GM19043 (cell line): Measurements from ENCODE around the gene KIF25.
"Not testable (repeated sequence)": the region's sequence is repeated elsewhere in the genome, so short reads cannot be mapped to it uniquely, and the experiment has no call there.

Experiments used
- ATAC-seq: cut with Tn5 transposase; IDR thresholded peaks from one replicate; pipeline ENCODE4 v1.9.1; 2021; ENCODE audit warnings: low read depth; ENCODE audit not compliant: unreplicated experiment

The KIF25 gene

DNA sequence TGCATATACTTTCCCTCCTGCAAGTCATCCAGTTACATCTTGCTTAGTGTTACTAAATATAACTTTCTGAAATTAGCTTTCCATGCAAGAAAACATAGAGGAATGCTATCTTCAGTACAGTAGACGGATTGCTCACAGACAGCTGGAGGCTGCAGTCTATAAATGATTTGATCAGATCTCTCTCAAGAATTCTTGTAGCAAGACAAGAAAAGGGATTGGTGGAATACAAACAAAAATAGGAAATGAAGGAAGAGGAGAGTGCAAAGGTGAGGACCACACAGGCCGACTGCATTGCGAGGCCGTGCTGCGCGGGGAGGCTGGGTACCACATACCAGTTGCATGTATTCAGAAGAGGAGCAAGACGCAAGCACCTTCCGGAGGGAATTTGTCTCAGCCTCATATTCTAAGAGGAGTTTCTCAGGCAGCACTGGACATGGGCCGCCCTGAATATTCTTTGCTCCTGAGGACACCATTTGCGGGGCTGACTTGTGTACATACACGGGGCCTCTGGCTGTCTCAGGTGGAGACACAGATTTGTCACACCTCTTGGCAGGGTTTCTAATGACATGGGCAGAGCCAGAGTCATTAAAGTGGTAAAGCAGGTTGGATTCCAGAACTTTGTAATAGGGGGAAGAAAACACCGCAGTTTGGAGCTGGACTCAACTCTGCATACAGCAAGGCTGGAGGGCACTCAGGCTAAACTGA is 22.7 kb upstream of the KIF25 start:
- no peak for ATAC-seq

DNA sequence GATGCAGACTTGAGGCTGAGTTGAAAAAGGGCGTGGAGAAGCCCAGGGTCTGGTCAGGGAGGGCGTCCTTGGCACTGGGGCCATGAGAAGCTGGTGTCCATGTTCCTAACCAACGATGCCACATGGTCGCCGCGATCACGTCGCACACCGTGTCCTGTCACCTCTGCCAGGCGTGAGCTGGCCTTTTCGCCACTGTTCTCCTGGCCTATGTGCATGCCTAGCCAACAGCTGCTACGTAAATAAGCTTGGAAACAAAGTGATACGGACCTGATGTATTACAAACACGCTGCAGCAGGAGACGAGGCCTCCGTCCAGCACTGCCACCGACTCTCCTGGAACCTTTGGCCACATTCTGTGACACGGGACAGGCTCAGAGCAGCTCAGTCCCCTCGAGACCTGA is 22.0 kb upstream of the KIF25 start:
- ATAC-seq, result no peak

DNA sequence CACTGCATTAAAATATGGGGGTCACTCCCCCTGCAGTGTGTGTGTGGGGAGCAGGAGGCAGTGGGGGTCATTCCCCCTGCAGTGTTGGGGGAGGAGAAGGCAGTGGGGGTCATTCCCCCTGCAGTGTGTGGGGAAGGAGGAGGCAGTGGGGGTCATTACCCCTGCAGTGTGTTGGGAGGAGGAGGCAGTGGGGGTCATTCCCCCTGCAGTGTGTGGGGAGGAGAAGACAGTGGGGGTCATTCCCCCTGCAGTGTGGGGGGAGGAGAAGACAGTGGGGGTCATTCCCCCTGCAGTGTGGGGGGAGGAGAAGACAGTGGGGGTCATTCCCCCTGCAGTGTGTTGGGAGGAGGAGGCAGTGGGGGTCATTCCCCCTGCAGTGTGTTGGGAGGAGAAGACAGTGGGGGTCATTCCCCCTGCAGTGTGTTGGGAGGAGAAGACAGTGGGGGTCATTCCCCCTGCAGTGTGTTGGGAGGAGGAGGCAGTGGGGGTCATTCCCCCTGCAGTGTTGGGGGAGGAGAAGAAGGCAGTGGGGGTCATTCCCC is 21.3 kb upstream of the KIF25 start:
- ATAC-seq, result not testable (repeated sequence)

DNA sequence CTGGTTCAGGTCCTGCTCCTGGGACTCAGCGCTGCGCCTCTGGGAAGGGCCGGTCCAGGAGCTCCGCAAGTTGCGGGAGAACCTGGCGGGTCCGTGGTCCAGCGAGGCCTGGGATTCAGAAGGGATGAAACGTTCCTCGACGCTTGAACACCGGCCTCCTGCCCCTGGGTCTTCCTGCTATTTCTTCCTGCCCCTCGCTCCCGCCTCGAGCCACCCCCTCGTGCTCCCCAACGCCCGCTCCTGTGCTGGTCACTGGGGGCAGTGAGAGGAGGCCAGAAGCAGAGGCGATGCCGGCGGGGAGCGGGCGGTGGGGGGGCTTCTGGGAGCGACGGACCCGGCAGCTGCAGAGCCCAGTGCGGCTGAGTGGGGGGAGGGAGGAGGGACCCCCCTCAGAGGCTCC is 20.8 kb upstream of the KIF25 start:
- no peak for ATAC-seq

DNA sequence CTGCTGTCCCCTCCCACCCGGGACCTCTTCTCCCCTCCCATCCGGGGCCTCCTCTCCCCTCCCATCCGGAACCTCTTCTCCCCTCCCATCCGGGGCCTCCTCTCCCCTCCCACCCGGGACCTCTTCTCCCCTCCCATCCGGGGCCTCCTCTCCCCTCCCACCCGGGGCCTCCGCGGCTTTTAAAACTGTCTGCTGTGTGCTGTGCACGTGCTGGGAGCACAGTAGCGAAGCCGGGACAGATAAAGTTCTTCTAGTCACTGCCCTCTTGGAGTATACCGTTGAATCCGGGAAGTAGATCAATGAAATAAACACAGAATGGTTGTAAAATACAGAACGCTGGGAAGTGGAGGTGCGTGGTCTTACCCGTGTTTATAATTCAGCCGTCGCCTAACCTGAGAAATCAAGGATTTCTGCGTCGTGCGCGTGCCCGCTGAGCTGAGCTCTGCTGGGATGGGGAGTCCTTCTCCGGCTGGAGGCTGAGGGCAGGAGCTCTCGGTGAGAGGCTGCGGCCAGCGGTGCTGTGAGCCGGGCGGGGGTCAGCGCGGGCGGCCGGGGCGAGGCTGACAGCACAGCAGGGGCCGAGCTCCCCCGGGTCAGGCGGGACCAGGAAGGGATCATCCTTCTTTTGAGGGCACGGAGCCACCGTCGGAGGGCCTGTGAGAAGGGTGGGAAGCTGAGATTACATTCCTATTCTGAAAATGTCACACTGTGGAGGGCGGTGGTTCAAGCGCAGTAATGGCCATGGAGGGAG is 19.6 kb upstream of the KIF25 start:
- no peak for ATAC-seq

DNA sequence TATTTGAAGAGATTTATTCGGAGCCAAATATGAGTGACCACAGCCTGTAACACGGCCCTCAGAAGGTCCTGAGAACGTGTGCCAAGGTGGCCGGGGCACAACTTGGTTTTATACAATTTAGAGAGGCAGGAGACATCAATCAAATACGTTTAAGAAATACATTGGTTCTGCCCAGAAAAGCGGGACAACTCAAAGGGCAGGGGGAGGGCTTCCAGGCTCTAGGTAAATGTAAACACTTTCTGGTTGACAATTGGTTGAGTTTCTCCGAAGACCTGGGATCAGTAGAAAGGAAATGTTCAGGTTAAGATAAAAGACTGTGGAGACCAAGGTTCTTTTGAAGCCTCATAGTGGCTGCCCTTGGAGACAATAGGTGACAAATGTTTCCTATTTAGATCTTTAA is 18.9 kb upstream of the KIF25 start:
- no peak for ATAC-seq

DNA sequence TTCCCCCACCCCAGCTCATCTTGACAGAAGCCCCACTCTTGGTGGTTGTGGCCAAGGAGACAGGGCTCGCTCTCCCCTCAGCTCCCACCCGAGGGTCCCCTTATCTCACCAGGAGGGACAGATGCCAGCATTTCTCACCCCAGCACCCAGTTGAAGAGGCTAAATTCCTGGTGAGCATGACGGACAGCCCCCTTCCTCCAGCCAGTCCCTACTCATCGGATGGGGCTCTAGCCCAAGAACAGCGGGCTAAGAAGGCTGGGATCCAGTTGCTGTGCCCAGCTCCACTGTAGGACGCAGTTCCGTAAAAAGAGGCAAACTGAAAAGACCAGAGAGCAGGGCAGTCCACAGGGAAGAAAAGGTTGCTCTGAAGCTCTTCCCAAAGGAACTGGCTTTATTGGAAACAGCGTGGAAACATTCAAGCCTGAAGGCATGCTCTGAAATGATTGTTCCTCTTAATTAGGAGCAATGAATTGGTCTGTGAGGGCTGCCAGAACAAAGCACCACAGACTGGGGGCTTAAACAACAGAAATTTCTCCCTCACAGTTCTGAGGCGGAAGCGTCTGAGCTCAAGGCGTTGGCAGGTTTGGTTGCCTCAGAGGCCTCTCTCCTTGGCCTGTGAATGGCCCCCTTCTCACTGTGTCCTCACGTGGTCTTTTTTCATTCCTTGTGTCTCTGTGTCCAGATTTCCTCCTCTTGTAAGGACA is 17.9 kb upstream of the KIF25 start:
- no peak for ATAC-seq

DNA sequence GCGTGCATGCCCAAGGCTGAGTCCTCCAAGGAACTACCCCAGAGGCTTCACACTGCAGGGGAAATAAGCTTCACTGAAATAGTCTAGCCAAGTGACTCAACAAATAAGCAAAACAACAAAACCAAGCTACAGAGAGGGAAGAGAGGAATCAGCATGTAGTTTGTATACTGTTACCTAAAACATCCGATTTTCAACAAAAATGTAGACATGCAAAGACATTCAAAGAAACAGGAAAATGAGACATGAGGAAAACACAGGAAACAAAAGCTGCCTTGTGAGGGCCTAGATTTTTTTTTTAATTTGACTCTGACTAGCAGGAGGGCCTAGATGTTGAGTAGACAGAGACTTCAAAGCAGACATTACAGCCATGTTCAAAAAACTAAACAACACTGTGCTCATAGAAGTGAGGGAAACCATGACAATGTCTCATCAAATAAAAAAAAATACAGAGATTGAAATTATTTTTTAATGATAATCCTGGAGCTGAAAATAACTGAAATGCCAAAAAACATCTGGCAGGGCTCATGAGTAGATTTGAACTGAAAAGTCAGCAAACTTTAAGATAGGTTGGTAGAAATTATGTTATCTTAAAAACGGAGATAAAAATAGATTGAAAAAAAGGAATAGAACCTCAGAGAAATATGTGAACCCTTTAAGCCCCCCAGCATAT is 16.4 kb upstream of the KIF25 start:
- no peak for ATAC-seq

DNA sequence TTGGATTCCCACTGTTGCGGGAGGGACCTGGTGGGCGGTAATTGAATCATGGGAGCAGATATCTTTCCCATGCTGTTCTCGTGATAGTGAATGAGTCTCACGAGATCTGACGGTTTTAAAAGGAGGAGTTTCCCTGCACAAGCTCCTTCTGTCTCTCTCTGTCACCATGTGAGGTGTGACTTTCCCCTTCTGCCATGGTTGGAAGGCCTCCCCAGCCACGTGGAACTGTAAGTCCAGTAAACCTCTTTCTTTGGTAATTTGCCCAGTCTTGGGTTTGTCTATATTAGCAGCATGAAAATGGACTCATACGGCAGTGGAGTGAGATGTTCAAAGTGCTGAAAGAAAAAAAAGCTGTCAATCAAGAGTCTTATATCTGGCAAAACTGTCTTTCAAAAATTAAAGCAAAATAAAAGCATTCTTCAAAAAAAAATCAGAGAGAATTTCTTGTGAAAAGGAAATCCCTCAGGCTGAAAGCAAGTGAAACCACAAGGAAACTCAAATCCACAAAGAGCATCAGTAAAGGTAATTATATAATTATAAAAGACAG is 15.5 kb upstream of the KIF25 start:
- ATAC-seq, result no peak

DNA sequence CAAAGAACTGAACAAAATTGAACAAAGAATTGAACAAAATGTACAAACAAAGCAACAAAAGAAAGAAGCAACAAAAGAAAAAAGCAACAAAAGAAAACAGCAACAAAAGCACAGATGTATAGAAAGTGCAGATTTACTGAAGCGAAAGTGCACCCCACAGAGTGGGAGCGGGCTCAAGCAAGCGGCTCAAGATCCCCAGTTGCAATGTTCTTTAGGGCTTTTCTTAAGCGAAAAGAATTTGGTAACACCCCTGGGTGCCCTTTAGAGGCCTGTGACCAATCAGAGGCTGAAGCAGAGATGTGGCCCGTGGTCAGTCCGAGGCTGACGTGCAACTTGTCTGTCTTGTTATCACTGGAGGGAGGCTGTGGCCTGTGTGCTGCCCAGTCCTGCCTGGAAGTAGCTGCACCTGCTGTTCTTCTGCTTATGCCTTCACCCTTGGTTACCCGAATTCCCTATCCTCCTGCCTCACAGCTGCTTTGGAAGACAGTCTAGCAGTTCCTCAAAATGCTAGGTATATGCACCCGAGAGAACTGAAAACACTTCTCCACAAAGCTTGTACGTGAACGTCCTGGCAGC is 13.2 kb upstream of the KIF25 start:
- ATAC-seq, result no peak

DNA sequence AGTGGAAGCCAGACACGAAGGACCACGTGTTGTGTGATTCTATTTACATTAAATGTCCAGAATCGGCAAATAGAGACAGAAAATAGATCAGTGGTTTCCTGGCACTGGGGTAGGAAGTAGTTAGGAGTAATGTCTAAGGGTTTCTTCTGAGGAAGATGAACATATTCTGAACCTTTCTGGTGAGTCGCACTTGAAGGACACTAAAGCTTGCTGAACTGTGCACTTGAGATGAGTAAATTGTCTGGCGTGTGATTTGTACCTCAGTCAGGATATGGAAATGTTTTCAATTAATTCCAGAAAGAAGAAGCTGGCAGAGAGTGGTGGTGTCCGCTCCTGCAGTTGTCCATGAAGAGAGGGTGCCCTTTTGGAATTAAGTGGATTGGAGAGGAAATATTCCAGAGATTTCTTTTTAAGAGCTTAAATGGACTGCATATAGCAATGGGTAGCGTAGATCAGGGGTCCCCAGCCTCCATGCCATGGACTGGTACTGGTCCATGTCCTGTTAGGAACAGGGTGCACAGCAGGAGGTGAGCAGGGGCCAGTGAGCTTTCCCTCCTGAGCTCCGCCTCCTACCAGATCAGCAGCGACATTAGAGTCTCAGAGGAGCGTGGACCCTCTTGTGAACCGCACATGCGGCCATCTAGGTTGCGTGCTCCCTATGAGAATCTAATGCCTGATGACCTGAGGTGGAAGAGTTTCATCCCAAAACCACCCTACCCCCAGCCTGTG is 12.4 kb upstream of the KIF25 start:
- no peak for ATAC-seq

DNA sequence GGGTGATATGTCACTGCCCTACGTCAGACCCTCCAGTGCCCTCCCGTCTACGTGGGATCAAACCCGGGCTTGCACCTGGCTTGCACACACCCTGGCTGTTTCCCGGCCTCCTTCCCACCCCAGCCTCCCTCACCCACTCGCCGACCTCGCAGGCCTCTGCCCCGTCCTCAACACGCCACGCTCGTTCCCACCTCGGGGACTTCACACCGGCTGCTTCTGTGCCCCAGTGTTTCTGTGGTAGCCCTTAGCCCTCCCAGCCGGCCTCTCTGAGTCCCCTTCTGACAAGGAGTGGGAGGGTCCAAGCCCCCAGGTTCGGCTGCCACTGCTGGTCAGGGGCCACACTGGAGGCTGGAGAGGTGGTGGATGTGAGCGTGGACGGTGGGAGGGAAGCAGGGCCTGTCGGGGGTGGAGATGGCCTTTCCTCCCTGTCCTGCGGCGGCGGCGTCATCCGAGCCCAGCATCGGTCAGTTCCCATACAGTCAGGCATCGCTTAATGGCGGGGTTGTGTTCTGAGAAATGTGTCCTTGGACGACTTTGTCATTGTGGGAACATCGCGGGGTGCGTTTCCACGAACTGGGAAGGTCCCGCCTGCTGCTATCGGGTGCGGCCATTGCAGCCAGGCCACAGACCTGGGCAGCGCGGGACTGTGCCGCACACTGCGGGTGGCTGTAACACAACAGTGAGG is 11.4 kb upstream of the KIF25 start:
- no peak for ATAC-seq

DNA sequence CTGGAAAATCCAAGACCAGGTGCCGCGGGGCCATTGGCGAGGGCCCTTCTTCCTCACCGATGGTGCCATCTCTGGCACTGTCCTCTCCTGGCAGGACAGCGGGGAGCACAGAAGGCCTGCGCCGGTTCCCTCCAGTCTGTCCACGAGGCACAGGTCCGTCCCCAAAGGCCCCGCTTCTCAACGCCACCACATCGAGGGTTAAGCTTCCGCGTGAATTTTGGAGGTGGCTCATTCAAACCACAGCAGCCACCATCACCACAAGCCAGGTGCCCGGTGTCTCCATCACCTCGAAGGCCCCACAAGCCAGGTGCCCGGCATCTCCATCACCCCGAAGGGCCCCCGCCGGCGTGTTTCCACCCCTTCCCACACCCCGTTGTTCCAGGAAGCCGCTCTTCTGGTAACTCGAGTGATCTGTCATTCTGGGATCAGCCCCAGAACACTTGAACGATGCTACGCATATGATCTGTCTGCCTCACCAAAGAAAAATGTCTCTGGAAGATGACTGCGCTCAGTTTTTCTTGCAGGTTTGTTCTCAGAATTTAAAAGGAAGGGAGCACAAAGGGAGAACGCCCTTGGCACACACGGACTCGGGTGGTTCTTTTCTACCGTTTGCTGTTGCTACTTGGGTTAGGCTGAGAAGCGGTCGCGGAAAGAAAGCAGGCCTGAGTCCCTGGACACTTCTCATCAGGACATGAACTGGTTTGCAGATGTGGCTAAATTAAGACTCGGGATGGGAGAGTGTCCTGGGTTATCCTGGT is 9.9 kb upstream of the KIF25 start:
- no peak for ATAC-seq

DNA sequence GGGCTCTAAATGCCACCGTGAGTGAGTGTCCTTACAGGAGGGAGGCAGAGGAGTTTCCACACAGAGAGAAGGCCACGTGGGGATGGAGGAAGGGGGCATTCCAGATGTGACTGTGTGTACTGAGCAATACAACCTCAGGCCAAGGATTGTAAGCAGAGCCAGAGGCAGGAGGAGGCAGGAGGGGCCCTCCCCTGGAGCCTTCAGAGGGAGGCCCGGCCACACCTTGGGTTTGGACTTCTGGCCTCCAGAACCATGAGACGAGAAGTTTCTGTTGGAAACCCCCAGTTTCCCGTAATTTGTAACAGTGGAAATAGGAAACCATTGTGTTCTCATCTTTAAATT is 9.3 kb upstream of the KIF25 start:
- no peak for ATAC-seq

DNA sequence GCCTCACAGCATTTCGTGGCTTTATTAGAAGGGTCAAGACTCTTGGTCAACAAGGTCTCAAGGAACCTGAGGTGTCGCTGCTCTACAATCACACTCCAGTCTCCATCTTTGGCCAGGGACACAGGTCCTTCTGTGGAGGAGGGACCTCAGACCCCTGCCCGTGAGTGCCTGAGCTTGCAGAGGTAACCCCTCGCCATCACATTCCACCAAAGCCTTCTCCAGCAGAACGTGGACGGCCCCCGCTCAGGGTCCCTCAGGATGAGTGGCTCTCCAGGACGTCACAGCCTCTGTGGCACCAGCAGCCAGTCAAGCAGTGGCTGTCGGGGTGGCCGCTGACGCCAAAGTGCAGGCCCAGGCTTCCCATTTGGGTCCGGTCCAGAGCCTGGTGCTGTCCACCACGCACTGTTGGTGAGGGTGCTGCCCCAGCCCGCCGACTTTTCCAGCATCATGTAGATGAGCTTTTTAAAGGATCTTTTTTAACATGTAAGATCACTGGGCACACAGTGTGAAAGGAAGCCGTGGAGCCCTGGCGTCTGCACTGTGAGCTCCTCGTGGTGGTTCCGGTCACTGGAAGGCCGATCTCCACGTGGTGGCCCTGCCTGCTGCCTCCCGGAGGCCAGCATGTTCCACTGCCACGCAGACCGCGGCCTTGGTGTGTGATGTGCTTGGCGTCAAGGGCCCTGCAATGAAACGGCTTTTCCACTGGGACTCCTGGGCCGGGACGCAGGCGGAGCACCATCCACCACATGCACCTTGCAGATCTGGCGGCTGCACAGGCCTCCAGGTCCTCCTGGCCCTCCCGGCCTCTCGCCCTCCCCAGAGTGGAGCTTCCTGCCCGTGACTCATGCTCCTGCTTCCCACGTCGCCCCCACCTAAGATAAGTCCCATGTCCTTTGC is 8.3 kb upstream of the KIF25 start:
- ATAC-seq, result no peak

DNA sequence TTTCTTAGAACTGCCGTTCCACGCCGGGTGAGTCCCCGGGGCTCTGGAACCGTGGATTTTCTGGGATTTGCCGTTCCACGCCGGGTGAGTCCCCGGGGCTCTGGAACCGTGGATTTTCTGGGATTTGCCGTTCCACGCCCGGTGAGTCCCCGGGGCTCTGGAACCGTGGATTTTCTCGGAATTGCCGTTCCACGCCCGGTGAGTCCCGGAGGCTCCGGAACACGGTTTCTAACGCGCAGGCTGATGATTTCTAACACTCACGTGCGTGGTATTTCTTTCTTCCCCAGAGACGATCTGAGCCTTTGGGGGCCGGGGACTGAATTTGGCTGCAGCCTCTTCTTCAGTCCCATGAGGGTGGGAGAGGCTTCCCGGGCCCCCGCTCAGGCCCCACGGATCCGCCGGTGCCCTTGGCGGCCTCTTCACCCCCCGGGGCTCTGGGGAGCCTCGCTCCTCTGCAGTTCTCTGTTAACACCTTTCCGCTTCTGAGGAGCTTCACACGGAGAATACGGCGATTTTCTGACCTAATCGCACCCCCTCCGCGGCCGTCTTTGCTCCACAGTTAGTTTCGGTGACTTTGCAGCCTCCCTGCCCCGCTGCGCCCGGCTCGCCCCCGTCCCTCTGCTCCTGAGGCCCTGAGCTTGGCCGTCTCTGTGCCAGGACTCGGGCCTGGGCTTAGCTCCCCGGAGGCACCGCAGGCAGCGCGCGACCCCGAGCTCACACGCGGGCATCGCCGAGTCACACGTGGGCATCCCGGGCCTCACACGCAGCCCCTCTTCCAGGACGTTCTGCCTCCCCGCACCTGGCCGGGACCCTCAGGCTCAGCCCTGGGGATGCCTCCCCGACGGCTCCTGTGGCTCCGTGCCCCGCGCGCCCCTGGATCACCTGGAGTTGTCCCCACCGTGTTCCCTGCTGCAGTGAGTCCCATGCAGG is 7.2 kb upstream of the KIF25 start:
- no peak for ATAC-seq
